Smooth muscle cell (in vitro differentiated cells): ENCODE results near the gene TGFBR1. TPM values are rescaled to one million over a fixed set of nuclear protein-coding genes. Genes with fewer than 3 reads are reported as not detected.

ENCODE experiments used
- DNase-seq: peaks from one replicate; lab custom pipeline; 2025; ENCODE audit not compliant: unreplicated experiment; lab: John Stamatoyannopoulos, UW
- H2AFZ ChIP-seq: fragments of 200-600 bp; sonication (generic); 2 replicates; pipeline ENCODE4 v1.6.0; 2016; ENCODE audit warnings: antibody characterized with exemption, low read depth, mild to moderate bottlenecking
- H3F3A ChIP-seq: fragments of 200-600 bp; sonication (generic); 2 replicates; pipeline ENCODE4 v1.6.0; 2017; ENCODE audit warnings: antibody characterized with exemption, low read depth
- H3K27ac ChIP-seq: fragments of 200-600 bp; sonication (generic); 2 replicates; pipeline ENCODE4 v1.5.1; 2016; ENCODE audit warnings: low read depth, mild to moderate bottlenecking
- H3K27me3 ChIP-seq: fragments of 200-600 bp; sonication (generic); 2 replicates; pipeline ENCODE4 v1.6.1; 2016; ENCODE audit warnings: low read depth, mild to moderate bottlenecking
- H3K36me3 ChIP-seq: fragments of 200-600 bp; sonication (generic); 2 replicates; pipeline ENCODE4 v1.5.1; 2016; ENCODE audit warnings: low read depth
- H3K4me1 ChIP-seq: fragments of 200-600 bp; sonication (generic); 2 replicates; pipeline ENCODE4 v1.5.1; 2016; ENCODE audit warnings: low read depth
- H3K4me2 ChIP-seq: fragments of 200-600 bp; sonication (generic); 2 replicates; pipeline ENCODE4 v1.6.0; 2016; ENCODE audit warnings: mild to moderate bottlenecking
- H3K4me3 ChIP-seq: fragments of 200-600 bp; sonication (generic); 2 replicates; pipeline ENCODE4 v1.5.1; 2016; ENCODE audit warnings: mild to moderate bottlenecking
- H3K79me2 ChIP-seq: fragments of 200-600 bp; sonication (generic); 2 replicates; pipeline ENCODE4 v1.6.0; 2016; ENCODE audit warnings: low read depth, mild to moderate bottlenecking
- H3K9ac ChIP-seq: fragments of 200-600 bp; sonication (generic); 2 replicates; pipeline ENCODE4 v1.6.0; 2016; ENCODE audit warnings: low read depth
- H3K9me3 ChIP-seq: fragments of 200-600 bp; sonication (generic); replicated peaks from 2 replicates; pipeline ENCODE4 v1.5.1; 2016; ENCODE audit warnings: low read depth
- H4K20me1 ChIP-seq: fragments of 200-600 bp; sonication (generic); 2 replicates; pipeline ENCODE4 v1.6.0; 2016; ENCODE audit warnings: low read depth
- CTCF ChIP-seq: fragments of 200-600 bp; sonication (generic); IDR thresholded peaks from 2 replicates; pipeline ENCODE4 v1.5.1; 2017; ENCODE audit warnings: borderline replicate concordance, mild to moderate bottlenecking, antibody characterized with exemption; ENCODE audit not compliant: insufficient read depth, poor library complexity, severe bottlenecking
- WGBS: methylation state at CpG from one replicate; pipeline ENCODE4 v1.1.7; 2016; ENCODE audit warnings: low lambda C conversion rate; 5-methylcytosine and 5-hydroxymethylcytosine counted together
- polyA plus RNA-seq: library from polyadenylated mRNA; unstranded; fragments of >200 nt; fragmentation: Nextera tagmentation; extraction: Ambion mirVana; gene quantifications from 2 replicates; pipeline ENCODE4 v1.2.1, GENCODE V29; 2016
- total RNA-seq: library from RNA; depleted of rRNA; stranded (reverse); fragments of >200 nt; gene quantifications from 2 replicates; pipeline ENCODE4 v1.2.3, GENCODE V29; 2014

The TGFBR1 gene
- total and polyA plus RNA-seq, 2 experiments from 2014 or later: 87.8 to 240 TPM

GRCh38 chr9:99133145-99133544 lies 28.2 kb downstream of the TGFBR1 start:
- Histone ChIP-seq H3K36me3 (peaks cover 3% of the 10 kb centered on the region), H3K79me2 (peaks cover 93% of the 10 kb centered on the region), H3K27ac (peak overlapping the region; percentile 17), H2AFZ (no peak overlapping the region), H3K4me2 (no peak overlapping the region), H3K27me3 (no peaks in the 10 kb centered on the region), H3F3A (peaks cover 6% of the 10 kb centered on the region), H4K20me1 (peaks cover 88% of the 10 kb centered on the region), H3K9ac (no peak overlapping the region), H3K4me3 (no peak overlapping the region), H3K9me3 (no peaks in the 10 kb centered on the region), H3K4me1 (peaks cover 2% of the 10 kb centered on the region)
- DNase-seq: no peak
- no peak for TF ChIP-seq CTCF
- WGBS: 89% methylated on average over 2 of the region's 2 CpGs

- H3K4me2 ChIP-seq: peak overlapping the region; percentile 6
- H3K4me1 ChIP-seq: peaks cover 2% of the 10 kb centered on the region
- H3K9ac ChIP-seq: no peak overlapping the region
- DNase-seq: no peak
- peaks cover 89% of the 10 kb centered on the region for H3K79me2 ChIP-seq
- no peak for TF ChIP-seq CTCF
- peaks cover 6% of the 10 kb centered on the region for H3F3A ChIP-seq
- H3K9me3 ChIP-seq: no peaks in the 10 kb centered on the region
- H3K4me3 ChIP-seq: no peak overlapping the region
- peaks cover 70% of the 10 kb centered on the region for H4K20me1 ChIP-seq
- H3K36me3 ChIP-seq: peaks cover 3% of the 10 kb centered on the region
- H2AFZ ChIP-seq: no peak overlapping the region
- peak overlapping the region; percentile 9 for H3K27ac ChIP-seq
- no peaks in the 10 kb centered on the region for H3K27me3 ChIP-seq
These were observed 30.0 kb downstream of the TGFBR1 start for GRCh38 chr9:99134893-99135341.

- no peak for DNase-seq
- no peak overlapping the region for H2AFZ ChIP-seq
- peaks cover 2% of the 10 kb centered on the region for H3K4me1 ChIP-seq
- no peaks in the 10 kb centered on the region for H3K27me3 ChIP-seq
- peak overlapping the region; percentile 6 for H3K4me2 ChIP-seq
- WGBS: 91% methylated on average over 4 of the region's 4 CpGs
- H3K27ac ChIP-seq: peak overlapping the region; percentile 9
- no peak for TF ChIP-seq CTCF
- peaks cover 65% of the 10 kb centered on the region for H4K20me1 ChIP-seq
- H3K9me3 ChIP-seq: no peaks in the 10 kb centered on the region
- peaks cover 6% of the 10 kb centered on the region for H3F3A ChIP-seq
- peaks cover 87% of the 10 kb centered on the region for H3K79me2 ChIP-seq
- H3K36me3 ChIP-seq: peaks cover 3% of the 10 kb centered on the region
- no peak overlapping the region for H3K9ac ChIP-seq
- no peak overlapping the region for H3K4me3 ChIP-seq
These were observed 30.5 kb downstream of the TGFBR1 start for GRCh38 chr9:99135456-99135855.

GRCh38 chr9:99137225-99137624 lies 32.3 kb downstream of the TGFBR1 start:
- Histone ChIP-seq H3K79me2 (peaks cover 73% of the 10 kb centered on the region), H4K20me1 (peaks cover 52% of the 10 kb centered on the region), H3K4me3 (no peak overlapping the region), H3K9me3 (no peaks in the 10 kb centered on the region), H3K27me3 (no peaks in the 10 kb centered on the region), H2AFZ (no peak overlapping the region), H3K36me3 (peaks cover 7% of the 10 kb centered on the region), H3F3A (peaks cover 6% of the 10 kb centered on the region), H3K9ac (no peak overlapping the region), H3K4me2 (no peak overlapping the region), H3K4me1 (peaks cover 2% of the 10 kb centered on the region), H3K27ac (peak overlapping the region; percentile 79)
- WGBS: 94% methylated on average over 3 of the region's 3 CpGs
- TF ChIP-seq CTCF: no peak
- no peak for DNase-seq
